UCSD-AML1 (cell line): ENCODE measurements around the gene EEIG1.
A peak's percentile ranks its signal among the peaks of the same experiment; 100 is the strongest.

Experiments
- DNase-seq: peaks from one replicate; lab custom pipeline; 2025; ENCODE audit not compliant: unreplicated experiment; lab: John Stamatoyannopoulos, UW

The EEIG1 gene

DNA sequence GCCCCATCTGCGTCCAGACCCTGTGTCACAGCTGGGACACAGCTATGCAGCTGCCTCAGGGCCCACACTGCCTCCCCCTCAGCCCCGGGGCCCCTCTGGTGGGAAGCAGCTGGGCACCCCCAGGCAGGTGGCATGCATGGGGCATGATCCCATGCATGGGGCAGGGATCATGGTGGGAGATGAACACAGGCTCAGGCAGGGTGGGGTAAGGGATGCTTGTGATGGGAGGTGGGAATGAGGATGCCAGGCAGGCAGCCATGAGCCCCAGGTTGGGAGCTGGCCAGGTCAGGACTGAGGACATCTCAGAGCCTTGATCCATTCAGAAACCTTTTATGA is 19.7 kb downstream of the EEIG1 start:
- DNase-seq: no peak

DNA sequence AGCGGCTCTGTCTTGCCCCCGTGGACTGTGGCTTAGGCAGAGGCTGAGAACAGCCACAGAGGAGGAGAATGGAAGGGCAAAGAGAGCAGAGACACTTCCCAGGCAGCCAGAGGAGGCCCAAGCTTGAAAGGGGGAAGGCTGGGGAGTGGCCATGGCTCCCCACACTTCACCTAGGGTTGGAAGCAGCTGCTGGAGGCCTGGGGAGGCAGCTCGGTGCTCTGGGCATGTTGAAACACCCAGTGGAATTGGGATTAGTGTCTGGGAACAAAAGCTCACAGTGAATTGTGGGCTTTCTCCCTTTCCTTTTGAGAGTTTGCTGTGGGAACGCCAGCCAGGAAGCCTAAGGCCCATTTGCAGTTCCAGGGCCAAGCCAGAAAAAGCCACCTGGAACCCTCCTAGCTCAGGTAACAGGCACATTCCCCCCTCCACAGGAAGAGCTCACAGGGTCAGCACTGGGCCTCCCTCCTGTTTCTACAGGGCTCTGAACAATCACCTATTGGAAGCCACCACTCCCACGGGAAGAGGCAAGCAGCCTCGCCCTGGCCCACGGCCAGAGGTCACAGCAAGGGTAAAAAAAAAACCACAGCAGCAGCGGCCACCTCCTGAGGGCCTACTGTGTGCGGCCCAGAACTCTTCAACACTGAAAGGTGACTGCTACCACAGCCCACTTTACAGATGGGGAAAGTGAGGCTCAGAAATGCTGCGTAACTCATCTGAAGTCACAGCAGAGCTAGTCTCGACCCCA is 20.2 kb downstream of the EEIG1 start:
- DNase-seq: no peak

DNA sequence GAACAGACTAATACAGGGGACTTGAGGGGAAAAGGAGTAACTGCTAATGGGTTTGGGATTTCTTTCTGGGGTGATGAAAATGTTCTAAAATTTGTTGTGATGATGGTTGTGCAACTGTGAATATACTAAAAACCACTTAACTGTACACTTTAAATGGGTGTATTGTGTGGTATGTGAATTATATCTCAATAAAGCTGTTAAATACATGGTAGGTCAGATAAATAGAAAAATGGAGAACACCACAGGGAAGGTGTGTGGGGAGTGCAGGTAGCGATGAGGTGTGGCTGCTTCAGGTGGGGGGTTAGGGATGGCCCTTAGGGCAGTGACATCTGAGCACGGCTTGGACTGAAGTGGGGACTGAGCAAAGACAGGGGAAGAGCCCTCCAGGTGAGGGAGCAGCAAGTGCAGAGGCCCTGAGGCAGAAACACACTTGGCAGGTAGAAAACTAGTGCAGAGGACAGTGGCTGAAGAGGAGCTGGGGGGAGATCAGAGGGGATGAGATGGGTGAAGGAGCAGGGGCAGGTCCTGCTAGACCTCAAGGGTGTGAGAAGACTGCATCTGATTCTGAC is 20.9 kb downstream of the EEIG1 start:
- no peak for DNase-seq

DNA sequence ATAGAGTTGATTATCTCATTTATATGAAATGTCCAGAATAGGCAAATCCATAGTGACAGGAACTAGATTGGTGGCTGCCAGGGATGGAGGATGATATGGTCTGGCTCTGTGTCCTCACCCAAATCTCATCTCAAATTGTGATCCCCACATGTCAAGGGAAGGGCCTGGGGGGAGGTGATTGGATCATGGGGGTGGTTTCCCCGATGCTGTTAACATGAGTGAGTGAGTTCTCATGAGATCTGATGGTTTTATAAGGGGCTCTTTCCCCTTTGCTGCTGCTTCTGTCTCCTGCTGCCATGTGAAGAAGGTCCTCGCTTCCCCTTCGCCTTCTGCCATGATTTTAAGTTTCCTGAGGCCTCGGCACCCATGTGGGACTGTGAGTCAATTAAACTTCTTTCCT is 21.4 kb downstream of the EEIG1 start:
- no peak for DNase-seq

DNA sequence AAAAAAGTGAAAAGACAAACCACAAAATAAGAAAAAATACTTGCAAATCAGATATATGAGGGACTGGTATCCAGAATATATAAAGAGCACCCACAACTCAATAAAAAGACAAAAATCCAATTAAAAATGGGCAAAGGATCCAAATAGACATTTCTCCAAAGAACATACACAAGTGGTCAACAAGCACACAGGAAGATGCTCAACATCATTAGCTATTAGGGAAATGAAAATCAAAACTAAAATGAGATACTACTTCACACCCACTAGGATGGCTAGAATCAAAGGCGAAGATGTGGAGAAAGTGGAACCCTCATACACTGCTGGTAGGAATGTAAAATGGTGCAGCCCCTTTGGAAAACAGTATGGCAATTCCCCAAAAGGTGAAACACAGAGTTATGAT is 22.1 kb downstream of the EEIG1 start:
- DNase-seq: no peak

DNA sequence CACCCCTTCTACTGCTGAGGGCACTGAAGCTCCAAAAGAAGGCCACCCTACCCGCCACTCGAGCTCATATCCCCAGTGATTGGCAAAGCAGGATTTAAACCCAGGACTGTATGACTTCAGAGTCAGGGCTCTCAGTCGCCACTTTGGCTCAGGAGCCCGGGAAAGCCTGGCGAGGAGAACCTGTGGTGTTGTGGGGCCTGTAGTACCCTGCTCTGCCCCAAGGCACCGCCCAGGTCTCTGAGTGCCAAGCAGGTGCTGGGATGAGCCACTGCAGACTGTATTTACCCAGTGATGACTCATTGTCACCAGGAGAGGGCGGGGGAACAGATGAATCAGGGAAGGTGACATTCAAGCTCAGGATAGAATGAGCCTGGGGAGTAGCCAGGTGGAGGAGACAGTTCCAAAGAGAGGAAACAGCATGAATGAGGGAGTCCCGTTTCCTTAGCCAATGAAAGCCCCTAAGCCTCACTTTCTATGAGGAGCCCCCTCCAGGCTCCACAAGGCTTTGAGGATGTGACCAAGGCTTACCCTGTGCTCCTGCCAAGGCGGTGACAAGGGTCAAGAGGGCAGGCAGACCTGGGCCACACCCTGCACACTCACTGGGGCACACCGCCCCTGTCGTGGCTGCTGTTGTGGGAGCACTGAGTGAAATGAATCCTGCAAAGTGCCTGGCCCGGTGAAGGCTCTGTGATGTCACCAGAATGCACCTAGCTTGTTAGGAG is 25.3 kb downstream of the EEIG1 start:
- no peak for DNase-seq

DNA sequence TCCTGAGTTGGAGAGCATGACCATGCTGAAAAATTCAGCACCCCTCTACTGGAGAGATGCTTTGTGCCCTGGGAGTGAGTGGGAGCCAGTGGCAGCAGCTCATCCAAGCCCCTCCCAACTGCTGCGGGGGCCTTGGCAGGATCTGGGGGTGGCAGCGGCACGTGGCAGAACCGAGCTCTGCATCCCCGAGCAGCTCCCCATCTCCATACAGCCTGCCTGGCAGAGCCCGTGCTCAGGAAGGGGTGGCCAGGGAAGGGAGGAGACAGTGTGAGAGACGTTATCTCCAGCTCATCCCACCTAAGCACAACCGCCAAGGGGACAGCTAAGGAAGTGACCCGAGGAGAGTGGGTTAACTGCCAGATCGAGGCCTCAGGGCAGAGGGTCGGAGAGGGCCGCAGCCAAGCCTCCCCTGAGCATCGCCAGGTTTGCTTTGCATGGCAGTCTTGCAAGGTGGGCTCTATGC is 25.9 kb downstream of the EEIG1 start:
- DNase-seq: no peak

DNA sequence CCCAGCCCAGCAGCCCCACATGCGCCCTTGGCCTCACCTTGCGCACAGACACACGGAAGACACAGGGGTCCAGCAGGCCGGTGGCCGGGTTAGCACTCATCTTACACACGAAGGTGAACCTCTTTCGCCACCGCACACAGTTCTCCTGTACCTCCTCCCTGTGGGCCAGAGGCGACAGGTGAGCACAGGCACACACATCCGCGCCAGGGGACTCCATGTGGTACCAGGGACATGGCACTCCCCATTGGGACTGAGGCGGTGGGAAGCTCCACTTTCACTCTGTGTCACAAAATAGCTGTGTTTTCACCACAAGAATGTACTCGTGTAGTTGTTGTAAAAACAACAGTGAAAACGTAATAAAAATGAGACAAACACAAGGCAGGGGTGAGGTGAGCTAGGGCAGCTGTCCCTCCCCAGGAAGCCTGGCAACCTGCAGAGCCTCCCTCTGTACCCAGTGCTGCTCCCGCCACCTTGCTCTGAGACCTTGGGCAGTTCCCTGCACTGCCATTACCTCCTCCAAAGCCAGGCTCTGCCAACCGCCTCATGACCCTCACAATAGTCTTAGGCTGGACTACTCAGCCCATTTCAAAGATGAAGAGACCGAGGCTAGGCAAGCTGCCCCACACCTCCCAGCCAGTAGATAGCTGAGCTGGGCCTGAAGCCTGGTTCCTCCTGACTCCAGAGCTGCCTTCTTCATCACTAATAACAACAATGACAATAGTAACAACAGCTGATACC is 26.9 kb downstream of the EEIG1 start:
- DNase-seq: no peak

DNA sequence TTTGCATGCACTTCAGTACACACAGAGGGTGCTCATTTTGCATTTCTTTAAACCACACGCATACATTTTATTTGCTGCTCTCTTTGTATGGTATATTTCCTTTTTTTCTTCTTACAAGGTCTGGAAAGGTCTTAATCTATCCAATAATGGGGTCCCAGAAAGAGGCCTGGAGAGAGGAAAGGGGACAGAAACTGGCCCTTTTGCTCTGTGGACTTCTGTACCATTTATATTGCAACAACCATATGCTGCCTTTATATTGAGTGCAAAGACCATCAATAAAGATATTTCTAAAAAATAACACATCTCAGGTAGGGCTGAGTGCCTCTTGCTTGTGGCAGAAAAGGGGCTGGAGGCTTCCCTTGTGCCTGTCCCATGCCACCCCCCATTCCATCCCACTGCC is 27.6 kb downstream of the EEIG1 start:
- no peak for DNase-seq

DNA sequence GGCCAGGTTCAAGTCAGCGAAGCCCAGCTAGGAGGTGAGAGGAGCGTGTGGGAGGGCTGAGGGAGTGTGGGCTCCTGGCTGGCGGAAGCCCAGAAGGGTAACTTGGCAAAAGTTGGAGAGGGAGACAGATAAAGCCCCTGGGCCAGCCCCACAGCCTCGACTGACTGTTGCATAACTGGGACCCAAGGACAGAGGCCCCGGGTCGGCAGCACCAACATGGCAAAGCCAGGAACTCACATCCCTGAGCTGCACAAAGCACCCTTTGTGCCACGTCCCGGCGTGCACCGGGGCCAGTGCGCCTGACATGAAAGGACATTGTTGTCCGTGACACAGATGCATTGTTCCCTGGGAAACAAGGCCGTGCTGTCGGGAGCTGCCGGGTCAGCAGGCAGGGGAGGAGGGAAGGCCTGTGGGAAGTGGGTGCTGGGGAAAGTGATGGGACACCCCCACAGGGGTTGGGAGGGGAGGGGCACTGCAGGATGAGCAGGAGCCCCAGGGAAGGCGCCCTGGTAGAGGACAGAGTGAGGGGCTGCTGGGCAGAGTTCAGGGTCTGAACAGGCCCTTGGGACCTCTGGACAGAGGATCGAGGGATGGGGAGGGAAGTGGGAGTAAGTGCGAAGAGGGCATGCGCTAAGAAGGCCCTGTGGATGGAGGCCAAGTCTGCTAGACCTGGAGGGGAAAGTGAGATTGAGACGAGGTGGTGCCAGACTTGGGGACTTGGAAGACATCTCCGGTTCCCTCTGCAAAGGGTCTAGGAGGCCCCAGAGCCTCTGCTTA is 30.1 kb downstream of the EEIG1 start:
- DNase-seq: no peak

DNA sequence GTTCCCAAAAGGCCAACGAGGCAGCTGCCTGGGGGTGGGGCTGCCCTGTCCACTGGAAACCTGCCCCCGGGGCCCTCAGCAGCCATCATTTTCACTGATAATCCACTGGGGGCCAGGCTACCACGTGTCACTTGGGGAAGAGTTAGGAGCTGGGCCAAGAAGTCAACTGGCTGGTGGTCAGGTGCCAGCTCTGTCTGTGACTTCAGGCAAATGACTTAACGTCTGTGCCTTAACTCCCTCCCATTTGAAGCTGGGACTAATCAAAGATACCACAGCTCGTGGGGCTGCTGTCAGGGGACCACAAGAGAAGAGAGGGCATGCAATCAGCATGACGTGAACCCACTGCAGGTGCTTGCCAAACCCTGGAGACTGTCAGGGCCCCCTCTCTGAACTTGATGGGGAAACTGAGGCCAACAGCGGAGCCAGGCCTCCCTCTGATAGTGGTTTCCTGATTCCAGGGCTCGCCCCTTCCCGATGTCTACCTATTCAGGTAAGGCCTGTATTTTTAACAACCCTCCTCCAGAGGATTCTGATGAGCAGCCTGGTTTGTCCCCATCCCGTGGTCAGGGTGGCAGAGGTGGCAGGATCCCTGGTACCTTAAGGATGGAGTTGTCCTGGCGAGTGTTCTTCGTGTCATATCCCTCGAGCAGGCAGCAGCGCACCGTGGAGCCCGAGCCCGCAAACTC is 30.8 kb downstream of the EEIG1 start:
- DNase-seq: no peak

DNA sequence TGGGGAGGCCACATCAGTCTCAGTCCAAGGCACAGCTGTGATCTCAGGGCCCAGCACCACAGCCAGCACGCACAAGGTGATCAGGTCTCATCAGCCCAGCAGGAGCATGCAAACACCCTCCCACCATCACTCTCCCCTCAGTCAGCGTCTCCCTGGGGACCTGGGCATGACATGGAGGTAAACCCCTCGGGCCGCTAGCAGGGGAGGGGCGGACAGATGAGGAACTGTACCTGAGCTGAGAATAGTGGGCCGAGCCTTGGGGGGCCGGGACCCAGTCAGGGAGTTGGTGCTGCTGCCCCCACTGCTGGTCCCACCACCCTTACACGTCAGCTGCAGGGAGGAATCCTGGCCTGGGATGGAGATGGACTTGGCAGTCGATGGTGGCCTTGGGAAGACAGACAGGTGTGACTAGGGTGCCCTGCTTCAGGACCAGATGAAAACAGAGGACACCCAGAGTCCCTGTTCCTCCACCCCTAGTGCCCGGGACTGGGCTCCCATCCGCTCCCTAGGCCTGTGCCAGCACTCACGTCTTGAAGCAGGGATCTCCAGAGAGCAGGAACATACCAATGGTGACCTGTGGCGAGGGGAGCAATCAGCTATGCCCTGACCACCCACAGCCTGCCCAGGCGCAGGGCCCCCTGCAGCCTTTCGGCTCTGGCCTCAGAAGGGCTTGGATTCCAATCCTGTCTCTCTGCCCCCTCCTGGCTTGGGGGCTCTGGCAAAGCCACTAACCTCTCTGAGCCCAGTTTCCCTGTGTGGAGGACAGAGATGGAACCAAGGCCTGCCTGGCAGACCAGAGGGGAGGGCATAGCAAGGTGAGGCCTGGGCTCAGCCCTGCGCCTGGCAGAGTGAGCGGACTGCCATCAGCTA is 32.7 kb downstream of the EEIG1 start:
- DNase-seq: no peak

DNA sequence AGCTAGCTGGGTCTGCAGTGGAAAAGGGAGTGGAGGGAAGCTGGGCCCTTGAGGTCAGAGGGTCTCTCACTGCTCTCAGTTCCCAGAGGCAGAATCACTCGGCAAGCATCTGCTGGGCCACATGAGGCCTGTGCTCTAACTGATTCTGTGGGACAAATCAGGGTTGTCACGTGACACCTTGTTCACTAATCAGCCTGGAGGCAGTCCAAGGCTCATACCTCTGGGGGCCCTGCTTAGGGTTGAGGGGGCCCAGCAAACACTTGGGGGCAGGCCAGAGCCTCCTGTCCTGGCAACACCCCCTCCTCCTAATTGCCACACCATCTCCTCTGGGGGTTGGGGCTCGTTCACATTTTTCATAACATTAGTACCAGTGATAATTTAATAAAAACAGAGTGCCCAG is 34.1 kb downstream of the EEIG1 start:
- DNase-seq: no peak

DNA sequence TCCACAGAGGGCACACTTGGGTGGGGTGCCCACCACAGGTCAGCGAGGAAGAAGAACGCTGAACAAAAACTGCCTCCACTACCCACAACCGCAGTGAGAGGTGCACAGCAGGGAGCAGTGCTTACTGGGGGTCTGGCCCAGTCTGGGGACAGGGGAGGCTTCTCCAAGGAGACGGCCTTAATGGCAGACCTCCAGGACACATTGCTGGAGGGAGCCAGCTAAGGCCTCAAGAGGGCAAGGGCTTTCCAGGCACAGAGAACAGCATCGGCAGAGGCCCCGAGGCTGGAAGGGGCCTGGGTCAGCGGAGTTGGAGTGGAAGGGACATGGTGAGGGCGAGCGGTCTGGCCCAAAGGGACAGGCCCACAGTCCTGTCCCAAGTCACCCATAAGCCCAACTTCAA is 34.8 kb downstream of the EEIG1 start:
- DNase-seq: no peak

DNA sequence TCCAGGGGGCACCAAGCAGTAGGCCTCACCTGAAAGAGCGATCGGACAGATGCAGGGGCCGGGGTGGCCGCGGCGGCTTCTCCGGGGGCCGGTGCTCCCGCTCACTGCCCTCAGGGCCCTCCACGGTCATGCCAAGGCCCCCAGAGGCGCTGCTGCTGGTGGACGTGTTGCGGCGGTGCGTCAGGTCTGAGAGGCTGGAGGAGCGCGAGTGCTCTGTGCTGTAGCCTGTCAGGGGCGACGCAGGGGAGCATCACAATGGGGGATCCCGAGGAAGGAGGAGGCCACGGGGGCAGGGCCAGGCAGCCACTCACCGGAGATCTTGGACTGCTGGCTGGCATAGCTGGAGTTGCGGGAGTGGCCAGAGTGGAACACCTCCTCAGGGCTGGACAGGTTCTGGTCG is 35.5 kb downstream of the EEIG1 start:
- DNase-seq: no peak

DNA sequence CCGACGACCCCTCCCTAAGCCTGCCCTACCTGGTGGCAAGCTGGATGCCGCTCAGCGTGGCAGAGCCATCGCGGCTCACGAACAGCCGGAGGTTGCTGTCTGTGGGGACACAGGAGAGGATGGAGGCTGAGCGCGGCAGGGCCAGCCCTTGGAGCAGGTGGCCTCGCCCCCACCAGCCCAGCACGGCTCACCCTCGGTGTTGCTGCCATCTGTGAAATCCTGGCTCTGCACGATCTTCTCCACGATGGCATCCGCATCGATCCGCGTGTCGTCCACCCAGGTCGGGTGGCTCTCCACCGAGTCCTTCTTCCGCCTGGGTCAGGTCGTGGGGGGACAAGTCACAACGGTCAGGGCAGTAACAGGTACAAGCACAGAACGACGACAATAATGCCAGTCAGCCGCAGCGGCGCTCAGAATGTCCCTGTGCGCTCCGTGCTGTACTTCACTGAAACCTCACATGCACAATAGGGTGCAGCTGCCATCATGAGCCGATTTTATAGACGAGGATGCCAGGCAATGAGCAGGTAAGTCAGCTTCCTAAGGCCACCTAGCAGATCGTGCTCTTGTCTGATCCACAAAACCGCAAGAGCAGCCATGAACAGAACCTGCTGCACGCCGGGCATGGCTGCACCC is 36.1 kb downstream of the EEIG1 start:
- DNase-seq: no peak

DNA sequence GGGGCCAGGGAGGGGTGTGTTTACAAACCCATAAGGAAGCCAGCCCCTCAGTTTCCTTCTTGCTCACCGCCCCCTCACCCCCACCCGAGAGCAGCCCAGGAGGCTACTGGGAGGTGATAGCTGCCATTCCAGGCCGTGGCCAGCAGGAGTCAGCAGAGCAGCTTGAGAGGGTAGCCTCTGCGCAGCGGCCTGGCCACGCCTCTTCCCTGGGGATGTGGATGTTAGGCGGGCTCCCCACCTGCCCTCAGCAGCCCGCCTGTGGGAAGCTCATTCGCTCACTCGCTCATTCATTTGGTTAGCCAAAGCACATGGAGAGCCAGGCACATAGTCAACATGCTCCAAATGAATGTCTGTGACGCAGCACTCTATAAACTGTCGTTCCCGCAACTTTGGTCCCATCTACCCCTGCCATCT is 37.1 kb downstream of the EEIG1 start:
- peak; percentile 73 for DNase-seq

DNA sequence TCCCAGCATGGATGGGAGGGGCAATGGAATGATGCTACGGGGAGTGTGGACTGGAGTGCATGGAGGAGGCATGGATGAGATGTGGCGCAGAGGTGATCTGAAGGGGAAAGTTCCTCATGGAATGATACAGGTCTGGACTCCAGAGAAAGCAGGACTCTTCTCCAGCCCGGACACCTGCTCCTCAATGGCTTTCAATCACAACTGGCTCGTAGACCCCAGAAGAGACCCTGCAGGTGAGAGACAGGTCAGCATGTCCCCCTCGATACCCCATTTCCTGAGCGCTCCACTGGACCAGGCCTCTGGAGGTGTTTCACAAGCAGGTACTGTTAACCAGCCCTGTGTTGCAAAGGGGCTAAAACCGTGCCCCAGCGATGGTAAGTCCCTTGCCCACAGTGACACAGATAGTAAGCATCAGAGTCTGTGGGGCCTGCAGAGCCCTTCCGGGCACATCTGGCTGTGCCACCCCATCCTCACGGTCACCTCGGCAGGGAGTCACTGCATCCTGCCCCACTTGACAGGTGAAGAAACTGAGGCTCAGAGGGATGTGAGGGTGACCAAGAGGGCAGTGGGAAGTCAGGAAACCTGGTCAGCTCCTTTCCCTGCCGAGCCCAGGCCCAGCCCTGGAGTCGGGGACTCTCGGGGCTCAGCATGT is 37.7 kb downstream of the EEIG1 start:
- no peak for DNase-seq
